ENCODE results near the gene KRTAP4-6. TPM values are rescaled to one million over a fixed set of nuclear protein-coding genes. Genes with fewer than 3 reads are reported as not detected.
"Not testable (repeated sequence)": the region's sequence is repeated elsewhere in the genome, so short reads cannot be mapped to it uniquely, and the experiment has no call there.

Gene KRTAP4-6
- total and polyA plus RNA-seq, 3 donors from 2014 or later: not detected

DNA sequence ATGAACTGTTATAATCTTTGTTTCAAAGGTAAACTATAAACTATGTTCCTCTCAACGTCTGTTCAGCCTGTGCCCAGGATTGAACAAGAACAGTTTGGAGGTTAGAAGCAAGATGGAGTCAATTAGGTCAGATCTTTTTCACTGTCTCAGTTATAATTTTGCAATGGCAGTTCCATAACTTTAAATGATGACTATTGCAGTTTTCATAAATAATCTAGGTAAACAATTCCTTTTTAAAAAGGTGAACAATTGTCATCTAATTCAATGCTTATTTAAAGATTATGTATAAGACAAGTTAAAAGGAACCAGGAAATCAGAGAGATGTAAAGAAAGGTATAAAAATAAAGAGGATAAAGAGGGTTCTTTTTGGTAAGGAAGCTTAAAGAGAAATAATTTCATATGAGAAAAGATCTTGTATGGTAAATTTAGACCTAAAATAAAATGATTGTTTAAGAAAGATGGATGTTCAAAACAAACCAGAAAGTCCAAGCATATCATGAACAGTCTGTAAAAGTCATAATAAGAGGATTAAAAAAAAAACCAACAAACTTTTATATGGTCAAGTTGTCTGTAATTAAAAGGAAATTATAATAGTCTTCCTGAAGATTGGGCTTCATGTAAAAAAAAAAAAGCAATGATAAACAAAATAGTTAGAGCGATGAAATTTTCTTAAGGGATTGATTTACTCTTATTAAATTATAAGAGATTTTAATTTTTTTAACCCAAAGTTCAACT, 29.0 kb downstream of the KRTAP4-6 start:
- H3K36me3 ChIP-seq (ENCODE audit: low read depth, missing control alignments): no peaks in the 10 kb centered on the region
- H3K4me1 ChIP-seq: no peaks in the 10 kb centered on the region
- 78 to 85% methylated on average over 2 of the region's 2 CpGs for WGBS, 2 donors
- intact Hi-C loops (cut with DNase I; ENCODE audit: low total_unique reads): no loop called here
- no peaks in the 10 kb centered on the region for H3K9me3 ChIP-seq
- no peaks in the 10 kb centered on the region for H3K27me3 ChIP-seq
- H3K4me3 ChIP-seq: no peak overlapping the region
- H3K27ac ChIP-seq: no peak overlapping the region
- no peak for DNase-seq
- no peak for TF ChIP-seq POLR2A (IDR thresholded peaks at IDR 0.05)
- TF ChIP-seq, protein P1, sequence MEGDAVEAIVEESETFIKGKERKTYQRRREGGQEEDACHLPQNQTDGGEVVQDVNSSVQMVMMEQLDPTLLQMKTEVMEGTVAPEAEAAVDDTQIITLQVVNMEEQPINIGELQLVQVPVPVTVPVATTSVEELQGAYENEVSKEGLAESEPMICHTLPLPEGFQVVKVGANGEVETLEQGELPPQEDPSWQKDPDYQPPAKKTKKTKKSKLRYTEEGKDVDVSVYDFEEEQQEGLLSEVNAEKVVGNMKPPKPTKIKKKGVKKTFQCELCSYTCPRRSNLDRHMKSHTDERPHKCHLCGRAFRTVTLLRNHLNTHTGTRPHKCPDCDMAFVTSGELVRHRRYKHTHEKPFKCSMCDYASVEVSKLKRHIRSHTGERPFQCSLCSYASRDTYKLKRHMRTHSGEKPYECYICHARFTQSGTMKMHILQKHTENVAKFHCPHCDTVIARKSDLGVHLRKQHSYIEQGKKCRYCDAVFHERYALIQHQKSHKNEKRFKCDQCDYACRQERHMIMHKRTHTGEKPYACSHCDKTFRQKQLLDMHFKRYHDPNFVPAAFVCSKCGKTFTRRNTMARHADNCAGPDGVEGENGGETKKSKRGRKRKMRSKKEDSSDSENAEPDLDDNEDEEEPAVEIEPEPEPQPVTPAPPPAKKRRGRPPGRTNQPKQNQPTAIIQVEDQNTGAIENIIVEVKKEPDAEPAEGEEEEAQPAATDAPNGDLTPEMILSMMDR (IDR thresholded peaks at IDR 0.05): no peak

DNA sequence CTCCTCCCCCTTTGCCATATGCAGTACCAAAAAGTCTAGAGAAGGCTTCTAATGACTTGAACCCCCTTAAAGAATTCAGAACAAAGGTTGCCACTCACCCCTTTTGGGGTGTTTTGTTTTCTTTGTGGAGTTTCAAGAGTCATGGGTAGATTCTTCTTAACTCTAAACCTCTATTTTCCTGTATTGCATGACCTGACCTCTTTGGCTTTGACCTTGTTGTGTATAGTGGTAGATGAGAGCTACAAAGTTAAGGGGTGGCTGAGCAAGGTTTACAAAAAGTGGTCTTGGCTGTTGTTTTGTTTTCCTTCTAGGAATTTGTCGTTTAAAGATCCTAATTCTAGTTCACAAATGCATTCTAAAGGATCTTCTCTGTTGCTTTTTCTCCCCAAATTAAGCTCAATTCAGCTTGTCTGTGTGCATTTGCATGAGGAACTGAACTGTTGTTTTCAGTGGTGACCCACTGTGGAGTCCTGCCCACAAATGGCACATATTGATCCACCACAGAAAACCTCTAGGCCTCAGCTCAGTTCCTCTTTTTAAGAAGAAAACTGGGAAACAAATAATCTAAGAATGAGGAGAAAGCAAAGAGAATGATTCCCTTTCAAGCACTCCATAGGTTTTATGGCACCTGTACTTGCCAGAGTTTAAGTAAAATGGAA, 31.5 kb downstream of the KRTAP4-6 start:
- DNase-seq; intact Hi-C loops (cut with DNase I; ENCODE audit: low total_unique reads); H3K4me3 ChIP-seq; H3K4me1 ChIP-seq; H3K36me3 ChIP-seq (ENCODE audit: low read depth, missing control alignments); H3K27ac ChIP-seq; H3K9me3 ChIP-seq; H3K27me3 ChIP-seq: not testable (repeated sequence)
- 4 to 48% methylated on average over 1 of the region's 1 CpG for WGBS, 2 donors

DNA sequence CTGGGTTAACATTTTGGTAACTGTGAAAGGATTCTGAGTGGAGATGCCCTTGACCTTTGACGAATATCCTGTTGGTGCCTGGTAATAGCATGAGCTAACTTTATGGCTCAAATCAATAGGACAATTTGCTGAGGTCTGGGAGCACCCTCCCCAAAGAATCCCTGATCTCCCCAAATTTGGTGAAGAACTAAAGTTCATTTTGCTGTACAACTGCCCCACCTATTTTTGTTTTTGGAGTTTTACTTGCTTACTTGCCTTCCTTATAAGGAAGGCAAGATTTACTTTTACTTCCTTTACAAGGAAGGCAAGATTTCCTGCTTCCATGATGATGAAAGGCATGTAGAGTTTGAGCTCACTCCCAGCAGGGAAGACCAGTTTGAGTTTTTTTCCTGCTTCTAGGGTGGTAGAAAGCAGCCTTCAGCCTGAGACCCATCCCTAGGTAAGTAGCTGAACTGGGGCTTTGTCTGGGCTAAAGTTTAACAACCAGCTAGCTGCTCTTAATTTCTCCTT, 32.3 kb downstream of the KRTAP4-6 start:
- H3K4me3 ChIP-seq: no peak overlapping the region
- H3K27ac ChIP-seq: no peak overlapping the region
- DNase-seq: no peak
- no peaks in the 10 kb centered on the region for H3K4me1 ChIP-seq
- H3K36me3 ChIP-seq (ENCODE audit: low read depth, missing control alignments): no peaks in the 10 kb centered on the region
- TF ChIP-seq POLR2A (IDR thresholded peaks at IDR 0.05): no peak
- TF ChIP-seq, protein P1 (IDR thresholded peaks at IDR 0.05): no peak
- 50 to 68% methylated on average over 1 of the region's 1 CpG for WGBS, 2 donors
- no peaks in the 10 kb centered on the region for H3K27me3 ChIP-seq
- intact Hi-C loops (cut with DNase I; ENCODE audit: low total_unique reads): no loop called here
- H3K9me3 ChIP-seq: no peaks in the 10 kb centered on the region

DNA sequence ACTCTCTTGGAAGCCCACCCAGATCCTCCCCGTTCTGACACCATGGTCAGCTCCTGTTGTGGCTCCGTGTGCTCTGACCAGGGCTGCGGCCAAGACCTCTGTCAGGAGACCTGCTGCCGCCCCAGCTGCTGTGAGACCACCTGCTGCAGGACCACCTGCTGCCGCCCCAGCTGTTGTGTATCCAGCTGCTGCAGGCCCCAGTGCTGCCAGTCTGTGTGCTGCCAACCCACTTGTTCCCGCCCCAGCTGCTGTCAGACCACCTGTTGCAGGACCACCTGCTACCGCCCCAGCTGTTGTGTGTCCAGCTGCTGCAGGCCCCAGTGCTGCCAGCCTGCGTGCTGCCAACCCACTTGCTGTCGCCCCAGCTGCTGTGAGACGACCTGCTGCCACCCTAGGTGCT, 35.0 kb downstream of the KRTAP4-6 start, which contains the start of gene KRTAP4-9:
Gene KRTAP4-9, plus strand, starts transcription at position 43 of the 400 bp plus-strand sequence. Its CDS starts 0 bp downstream, at position 43.
- H3K27ac ChIP-seq; intact Hi-C loops (cut with DNase I; ENCODE audit: low total_unique reads): not testable (repeated sequence)

DNA sequence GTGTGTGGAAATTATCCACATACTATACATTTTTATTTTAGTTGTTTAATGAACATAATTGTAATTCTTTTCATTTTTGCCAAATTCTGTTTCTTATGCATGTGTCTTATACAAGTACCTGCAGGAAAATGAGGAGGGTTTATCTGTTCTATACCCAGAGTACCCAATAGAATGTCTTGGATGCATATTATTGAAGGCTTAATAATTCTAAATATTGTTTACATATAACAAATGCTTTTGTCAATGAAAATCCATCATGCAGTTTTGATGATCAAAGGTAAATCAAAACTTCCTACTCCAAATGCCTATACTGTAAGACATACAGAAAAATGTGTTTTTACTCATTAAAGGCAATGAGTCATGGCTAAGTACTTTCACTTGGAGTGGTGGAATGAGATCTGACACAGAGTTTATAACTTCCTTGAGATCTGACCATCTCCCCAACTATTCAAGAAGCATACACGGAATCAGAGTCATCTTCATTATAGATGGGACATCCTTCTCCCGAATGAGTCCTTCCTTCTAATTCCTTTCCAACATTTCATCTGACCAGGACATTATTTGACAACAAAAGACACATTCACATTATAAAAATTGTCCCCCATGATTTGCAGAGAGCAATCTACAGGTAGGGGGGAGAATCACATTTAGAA, 35.8 kb downstream of the KRTAP4-6 start:
- intact Hi-C loops (cut with DNase I; ENCODE audit: low total_unique reads); H3K27ac ChIP-seq; H3K36me3 ChIP-seq (ENCODE audit: low read depth, missing control alignments); H3K9me3 ChIP-seq; H3K4me1 ChIP-seq; DNase-seq; H3K4me3 ChIP-seq; H3K27me3 ChIP-seq: not testable (repeated sequence)
- WGBS, 2 donors: 90 to 93% methylated on average over 2 of the region's 2 CpGs

More for the DNA sequence above, 35.0 kb downstream of the KRTAP4-6 start, which contains the start of gene KRTAP4-9:
- 60 to 63% methylated on average over 2 to 4 of the region's 10 CpGs for WGBS, 2 donors
- H3K27me3 ChIP-seq; H3K4me1 ChIP-seq; H3K4me3 ChIP-seq; DNase-seq; H3K9me3 ChIP-seq; H3K36me3 ChIP-seq (ENCODE audit: low read depth, missing control alignments): not testable (repeated sequence)

DNA sequence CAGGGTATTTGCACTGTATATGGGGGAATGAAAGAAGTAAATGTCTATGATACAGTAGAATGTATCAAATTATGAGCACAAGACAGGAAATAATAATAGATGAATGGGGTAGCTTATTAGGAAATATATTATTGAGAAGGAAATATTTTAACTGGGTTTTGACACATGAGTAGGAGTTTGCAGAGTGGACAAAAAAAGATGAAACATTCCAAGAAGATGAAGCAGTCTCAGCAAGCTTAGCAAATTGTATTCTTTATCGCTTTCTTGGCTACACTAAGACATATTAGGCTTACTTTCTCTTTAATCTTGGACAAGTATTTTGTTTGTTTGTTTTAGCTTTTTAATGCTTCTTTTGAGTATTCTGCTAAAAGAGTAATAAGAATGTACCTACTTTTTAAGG, 36.4 kb downstream of the KRTAP4-6 start:
- Histone ChIP-seq H3K4me1 (no peaks in the 10 kb centered on the region), H3K4me3 (no peak overlapping the region), H3K27ac (no peak overlapping the region), H3K27me3 (no peaks in the 10 kb centered on the region), H3K36me3 (ENCODE audit: low read depth, missing control alignments) (no peaks in the 10 kb centered on the region), H3K9me3 (no peaks in the 10 kb centered on the region)
- no peak for DNase-seq
- intact Hi-C loops (cut with DNase I; ENCODE audit: low total_unique reads): no loop called here
- WGBS, 2 donors: 64 to 77% methylated on average over 1 of the region's 1 CpG
- TF ChIP-seq POLR2A (IDR thresholded peaks at IDR 0.05): no peak
